KMS-11 (cell line): Measurements from ENCODE around the gene XG.

Experiments used
- H2AFZ ChIP-seq: fragments of 200-600 bp; sonication (generic); 2 replicates; pipeline ENCODE4 v1.6.1; 2016; ENCODE audit warnings: antibody characterized with exemption, mixed run types, low read depth
- H3K27ac ChIP-seq: fragments of 200-600 bp; sonication (generic); 2 replicates; pipeline ENCODE4 v1.6.1; 2016; ENCODE audit warnings: mild to moderate bottlenecking, mixed run types
- H3K27me3 ChIP-seq: fragments of 200-600 bp; sonication (generic); 2 replicates; pipeline ENCODE4 v1.6.1; 2017; ENCODE audit warnings: mild to moderate bottlenecking, low read depth, mixed run types, moderate library complexity; ENCODE audit not compliant: insufficient read depth
- H3K36me3 ChIP-seq: fragments of 200-600 bp; sonication (generic); 2 replicates; pipeline ENCODE4 v1.6.1; 2017; ENCODE audit warnings: mild to moderate bottlenecking, mixed run types; ENCODE audit not compliant: insufficient read depth
- H3K4me1 ChIP-seq: fragments of 200-600 bp; sonication (generic); 2 replicates; pipeline ENCODE4 v1.6.1; 2016; ENCODE audit warnings: mild to moderate bottlenecking, low read depth, mixed run types; ENCODE audit not compliant: poor library complexity, severe bottlenecking
- H3K4me2 ChIP-seq: fragments of 200-600 bp; sonication (generic); 2 replicates; pipeline ENCODE4 v1.7.0; 2016; ENCODE audit warnings: mild to moderate bottlenecking, mixed run types
- H3K4me3 ChIP-seq: fragments of 200-600 bp; sonication (generic); IDR thresholded peaks from 2 replicates; pipeline ENCODE4 v1.6.1; 2017; ENCODE audit warnings: low read depth, low read length, mixed read lengths; ENCODE audit not compliant: insufficient read depth
- H3K79me2 ChIP-seq: fragments of 200-600 bp; sonication (generic); 2 replicates; pipeline ENCODE4 v1.6.1; 2016; ENCODE audit warnings: low read depth, mixed run types; ENCODE audit not compliant: insufficient read depth
- H3K9ac ChIP-seq: fragments of 200-600 bp; sonication (generic); 2 replicates; pipeline ENCODE4 v1.6.1; 2016; ENCODE audit warnings: mild to moderate bottlenecking, mixed run types
- H4K20me1 ChIP-seq: fragments of 200-600 bp; sonication (generic); 2 replicates; pipeline ENCODE4 v1.6.1; 2016; ENCODE audit warnings: mild to moderate bottlenecking, mixed run types; ENCODE audit not compliant: insufficient read depth
- CTCF ChIP-seq: fragments of 200-600 bp; sonication (generic); conservative IDR thresholded peaks from 2 replicates; pipeline ENCODE4 v1.6.1; 2017; ENCODE audit warnings: low read depth, mild to moderate bottlenecking, antibody characterized with exemption, low read length, moderate library complexity, mixed read lengths

The XG gene

DNA sequence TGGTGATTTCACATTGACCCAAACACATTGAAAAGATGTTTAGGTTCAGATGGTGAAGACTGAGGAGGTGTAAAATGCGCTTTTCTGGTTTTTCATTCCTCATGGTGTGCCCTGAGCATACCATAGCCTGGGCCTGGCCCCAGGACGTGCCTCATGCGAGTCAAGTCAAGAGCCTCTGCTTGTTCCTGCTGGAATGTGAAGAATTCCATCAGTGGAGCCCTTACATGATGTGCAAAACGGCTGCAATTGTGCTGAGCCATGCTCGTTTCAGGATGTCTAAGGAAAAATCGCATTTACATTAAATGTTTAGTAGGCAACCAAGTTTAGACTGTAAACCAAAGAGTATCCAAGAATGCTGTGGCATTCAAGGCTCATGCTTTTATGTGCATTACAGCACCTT, 111.8 kb downstream of the XG start:
- Histone ChIP-seq H3K4me2 (no peak overlapping the region), H3K79me2 (no peaks in the 10 kb centered on the region), H4K20me1 (no peaks in the 10 kb centered on the region), H3K4me1 (no peaks in the 10 kb centered on the region), H3K9ac (no peak overlapping the region), H3K27ac (no peak overlapping the region), H3K36me3 (no peaks in the 10 kb centered on the region), H3K27me3 (no peaks in the 10 kb centered on the region), H2AFZ (no peak overlapping the region), H3K4me3 (no peak overlapping the region)
- TF ChIP-seq CTCF, result no peak
